Embryonic facial prominence (tissue), 1 donor: ENCODE measurements around the gene DNAH17.

Experiments
- DNase-seq: peaks from one replicate; pipeline ENCODE4 v3.0.0-alpha.2; 2016; ENCODE audit errors: extremely low spot score

DNAH17 gene, protein sequence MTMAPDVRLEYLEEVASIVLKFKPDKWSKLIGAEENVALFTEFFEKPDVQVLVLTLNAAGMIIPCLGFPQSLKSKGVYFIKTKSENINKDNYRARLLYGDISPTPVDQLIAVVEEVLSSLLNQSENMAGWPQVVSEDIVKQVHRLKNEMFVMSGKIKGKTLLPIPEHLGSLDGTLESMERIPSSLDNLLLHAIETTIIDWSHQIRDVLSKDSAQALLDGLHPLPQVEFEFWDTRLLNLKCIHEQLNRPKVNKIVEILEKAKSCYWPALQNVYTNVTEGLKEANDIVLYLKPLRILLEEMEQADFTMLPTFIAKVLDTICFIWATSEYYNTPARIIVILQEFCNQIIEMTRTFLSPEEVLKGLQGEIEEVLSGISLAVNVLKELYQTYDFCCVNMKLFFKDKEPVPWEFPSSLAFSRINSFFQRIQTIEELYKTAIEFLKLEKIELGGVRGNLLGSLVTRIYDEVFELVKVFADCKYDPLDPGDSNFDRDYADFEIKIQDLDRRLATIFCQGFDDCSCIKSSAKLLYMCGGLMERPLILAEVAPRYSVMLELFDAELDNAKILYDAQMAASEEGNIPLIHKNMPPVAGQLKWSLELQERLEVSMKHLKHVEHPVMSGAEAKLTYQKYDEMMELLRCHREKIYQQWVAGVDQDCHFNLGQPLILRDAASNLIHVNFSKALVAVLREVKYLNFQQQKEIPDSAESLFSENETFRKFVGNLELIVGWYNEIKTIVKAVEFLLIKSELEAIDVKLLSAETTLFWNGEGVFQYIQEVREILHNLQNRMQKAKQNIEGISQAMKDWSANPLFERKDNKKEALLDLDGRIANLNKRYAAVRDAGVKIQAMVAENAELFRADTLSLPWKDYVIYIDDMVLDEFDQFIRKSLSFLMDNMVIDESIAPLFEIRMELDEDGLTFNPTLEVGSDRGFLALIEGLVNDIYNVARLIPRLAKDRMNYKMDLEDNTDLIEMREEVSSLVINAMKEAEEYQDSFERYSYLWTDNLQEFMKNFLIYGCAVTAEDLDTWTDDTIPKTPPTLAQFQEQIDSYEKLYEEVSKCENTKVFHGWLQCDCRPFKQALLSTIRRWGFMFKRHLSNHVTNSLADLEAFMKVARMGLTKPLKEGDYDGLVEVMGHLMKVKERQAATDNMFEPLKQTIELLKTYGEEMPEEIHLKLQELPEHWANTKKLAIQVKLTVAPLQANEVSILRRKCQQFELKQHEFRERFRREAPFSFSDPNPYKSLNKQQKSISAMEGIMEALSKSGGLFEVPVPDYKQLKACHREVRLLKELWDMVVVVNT (N-terminal part only)

DNA sequence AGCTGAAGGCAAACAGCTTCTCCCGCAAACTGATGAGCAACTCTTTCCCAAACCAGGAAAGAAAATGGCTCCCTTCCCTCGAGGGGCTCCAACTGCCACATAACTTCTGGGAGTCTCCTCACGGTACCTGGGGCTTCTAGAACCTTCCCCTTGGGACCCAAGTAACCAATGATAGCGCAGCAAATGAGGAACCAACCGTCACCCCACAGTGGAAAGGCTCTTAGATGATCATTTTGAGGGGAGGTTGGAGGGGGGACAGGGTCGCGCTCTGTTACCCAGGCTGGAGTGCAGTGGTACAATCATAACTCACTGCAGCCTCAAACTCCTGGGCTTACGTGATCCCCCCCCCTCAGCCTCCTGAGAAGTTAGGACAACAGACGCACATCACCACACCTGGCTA, at the start of gene DNAH17:
Gene DNAH17 (minus strand): TSS at position 101 of the 400 bp plus-strand sequence. CDS start 2,339 bp downstream, outside the sequence.
- DNase-seq, result no peak

DNA sequence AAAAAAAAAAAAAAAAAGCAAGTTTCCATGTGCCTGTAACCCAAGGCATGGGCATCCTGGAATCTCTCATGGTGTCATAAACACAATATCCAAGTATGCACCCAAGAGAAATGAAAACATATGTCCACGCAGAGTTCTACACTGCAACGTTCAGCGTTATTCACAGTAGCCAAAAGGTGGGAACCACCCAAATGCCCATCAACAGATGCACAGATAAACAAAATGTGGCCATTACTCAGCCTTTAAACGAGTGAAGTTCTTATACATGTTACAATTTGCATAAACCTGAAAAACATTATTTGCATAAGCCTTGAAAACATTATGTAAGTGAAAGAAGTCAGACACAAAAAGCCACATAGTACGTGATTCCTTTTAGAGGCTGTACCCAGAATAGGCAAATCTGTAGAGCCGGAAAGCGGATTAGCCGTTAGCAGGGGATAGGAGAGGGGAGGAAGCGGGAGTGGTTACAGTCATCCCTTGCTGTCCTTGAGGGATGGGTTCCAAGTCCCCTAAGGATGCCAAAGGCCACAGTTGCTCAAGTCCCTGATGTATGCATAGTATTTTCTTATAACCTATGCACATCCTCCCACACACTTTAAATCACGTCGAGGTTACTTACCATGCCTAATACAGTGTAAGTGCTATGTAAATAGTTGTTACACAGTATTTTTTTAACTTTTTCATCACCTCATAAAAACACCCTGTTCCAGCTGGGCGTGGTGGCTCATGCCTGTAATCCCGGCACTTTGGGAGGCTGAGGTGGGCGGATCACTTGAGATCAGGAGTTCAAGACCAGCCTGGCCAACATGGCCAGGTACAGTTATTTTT, 47.3 kb upstream of the DNAH17 start:
- DNase-seq, result no peak

DNA sequence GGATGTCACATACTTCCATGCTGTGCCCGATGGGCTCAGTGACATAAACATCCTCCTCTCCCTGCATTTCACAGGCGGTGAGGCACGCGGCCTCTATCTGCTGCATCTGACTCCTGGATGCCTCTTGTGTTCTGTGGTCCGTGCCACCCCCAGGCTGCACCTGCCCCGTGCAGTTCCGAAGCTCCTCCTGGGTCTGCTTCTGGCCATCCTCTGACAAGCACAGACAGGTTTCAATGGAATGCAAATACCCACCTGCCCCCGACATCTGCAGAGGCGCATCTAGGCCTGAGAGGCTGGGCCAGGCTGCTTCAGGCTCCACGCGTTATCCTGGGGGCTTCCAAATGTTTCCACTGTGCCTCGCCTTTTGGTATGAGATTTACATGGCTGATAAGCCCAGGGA, 46.3 kb upstream of the DNAH17 start:
- no peak for DNase-seq

DNA sequence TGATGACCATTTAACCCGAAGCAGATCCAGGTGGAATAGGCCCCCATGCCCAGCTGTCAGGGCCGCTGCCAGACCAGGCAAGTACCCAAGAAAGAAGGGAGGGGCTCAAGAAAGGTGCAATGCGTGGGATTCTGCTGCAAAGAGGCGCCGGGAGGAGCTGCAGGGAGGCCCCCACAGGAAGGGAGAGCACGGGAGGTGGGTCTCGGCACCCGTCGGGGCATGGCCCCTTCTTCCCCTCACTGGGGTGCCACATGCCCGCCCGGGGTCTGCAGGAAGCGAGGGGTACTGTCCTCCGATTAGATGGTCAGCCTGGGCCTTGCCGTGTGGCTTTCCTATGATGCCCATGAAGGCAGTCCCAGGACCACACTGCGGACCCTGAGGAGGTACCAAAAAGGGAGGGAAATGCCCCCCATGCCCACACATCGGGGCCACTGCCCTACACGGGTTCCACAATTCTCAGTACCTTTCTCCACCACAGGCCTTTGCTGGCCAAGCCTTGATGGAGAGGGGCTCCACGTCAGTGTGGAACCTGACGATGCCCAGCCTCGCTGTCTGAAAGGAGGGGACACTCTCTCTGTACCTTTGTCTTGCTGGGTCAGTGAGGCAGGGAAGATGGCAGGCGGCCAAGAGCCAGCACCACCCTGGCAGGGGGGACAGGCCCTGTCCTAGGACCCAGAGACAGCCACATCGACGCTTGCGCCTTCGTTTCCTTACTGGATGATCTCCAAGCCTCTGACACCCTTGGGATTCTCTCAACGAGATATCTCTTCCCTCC, 45.5 kb upstream of the DNAH17 start:
- no peak for DNase-seq

DNA sequence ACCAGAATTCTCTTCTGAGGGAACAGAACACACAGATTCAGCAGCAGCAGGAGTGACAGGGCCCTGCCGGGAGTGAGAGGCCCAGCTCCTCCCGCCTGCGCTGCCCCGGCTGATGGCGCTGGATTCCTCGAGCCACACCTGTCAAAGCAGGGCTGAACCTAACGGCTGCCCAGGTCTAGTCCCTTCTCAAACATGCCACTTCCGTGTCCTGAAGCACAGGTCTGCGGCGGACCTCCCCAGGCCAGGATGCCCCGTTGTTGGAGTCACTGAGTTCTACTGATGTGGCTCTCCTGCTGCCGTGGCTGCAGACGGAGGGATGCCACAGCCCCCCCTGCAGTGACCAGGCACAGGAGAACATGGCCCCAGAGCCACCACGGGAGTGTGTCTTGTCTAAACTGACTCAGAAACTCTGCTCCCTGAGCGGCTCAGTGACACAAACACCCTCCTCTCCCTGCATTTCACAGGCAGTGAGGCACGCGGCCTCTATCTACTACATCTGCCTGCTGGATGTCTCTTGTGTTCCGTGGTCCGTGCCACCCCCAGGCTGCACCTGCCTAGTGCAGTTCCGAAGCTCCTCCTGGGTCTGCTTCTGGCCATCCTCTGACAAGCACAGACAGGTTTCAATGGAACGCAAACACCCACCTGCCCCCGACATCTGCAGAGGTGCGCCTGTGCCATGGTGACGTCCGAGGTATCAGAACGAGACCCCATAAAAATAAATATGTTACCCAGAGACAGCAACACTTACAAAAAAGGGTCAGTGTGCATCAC, 44.7 kb upstream of the DNAH17 start:
- DNase-seq, result no peak

DNA sequence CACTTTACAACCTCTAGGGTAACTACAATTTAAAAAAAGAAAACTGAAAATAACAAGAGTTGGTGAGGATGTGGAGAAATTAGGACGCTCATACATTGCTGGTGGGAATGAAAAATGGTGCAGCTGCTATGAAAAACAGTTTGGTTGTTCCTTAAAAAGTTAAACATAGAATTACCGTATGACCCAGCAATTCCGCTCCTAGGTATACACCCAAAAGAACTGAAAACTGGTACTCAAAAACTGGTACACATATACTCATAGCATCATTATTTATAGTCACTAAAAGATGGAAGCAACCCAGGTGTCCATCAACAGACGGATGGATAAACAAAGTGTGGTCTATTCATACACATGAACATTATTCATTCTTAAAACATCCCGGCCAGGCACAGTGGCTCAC, 42.9 kb upstream of the DNAH17 start:
- no peak for DNase-seq

DNA sequence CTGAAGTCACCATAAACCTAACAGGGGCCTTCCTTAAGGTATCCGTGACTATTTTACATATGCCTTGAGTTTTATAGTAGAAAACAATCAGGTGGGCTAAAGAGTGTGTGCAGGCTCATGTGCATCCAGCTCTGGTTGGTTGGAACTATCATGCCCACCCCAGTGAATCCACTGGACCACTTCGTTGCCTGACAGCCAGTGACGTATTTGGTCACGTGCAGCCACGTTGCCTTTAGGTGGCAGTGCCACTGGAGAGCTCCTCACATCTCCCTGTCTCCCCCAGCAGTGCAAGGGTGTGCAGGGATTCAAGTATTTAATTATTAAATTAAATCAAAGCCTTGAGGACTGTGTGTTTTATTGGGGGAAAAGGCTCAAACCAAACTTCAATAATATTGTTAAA, 42.1 kb upstream of the DNAH17 start:
- no peak for DNase-seq

DNA sequence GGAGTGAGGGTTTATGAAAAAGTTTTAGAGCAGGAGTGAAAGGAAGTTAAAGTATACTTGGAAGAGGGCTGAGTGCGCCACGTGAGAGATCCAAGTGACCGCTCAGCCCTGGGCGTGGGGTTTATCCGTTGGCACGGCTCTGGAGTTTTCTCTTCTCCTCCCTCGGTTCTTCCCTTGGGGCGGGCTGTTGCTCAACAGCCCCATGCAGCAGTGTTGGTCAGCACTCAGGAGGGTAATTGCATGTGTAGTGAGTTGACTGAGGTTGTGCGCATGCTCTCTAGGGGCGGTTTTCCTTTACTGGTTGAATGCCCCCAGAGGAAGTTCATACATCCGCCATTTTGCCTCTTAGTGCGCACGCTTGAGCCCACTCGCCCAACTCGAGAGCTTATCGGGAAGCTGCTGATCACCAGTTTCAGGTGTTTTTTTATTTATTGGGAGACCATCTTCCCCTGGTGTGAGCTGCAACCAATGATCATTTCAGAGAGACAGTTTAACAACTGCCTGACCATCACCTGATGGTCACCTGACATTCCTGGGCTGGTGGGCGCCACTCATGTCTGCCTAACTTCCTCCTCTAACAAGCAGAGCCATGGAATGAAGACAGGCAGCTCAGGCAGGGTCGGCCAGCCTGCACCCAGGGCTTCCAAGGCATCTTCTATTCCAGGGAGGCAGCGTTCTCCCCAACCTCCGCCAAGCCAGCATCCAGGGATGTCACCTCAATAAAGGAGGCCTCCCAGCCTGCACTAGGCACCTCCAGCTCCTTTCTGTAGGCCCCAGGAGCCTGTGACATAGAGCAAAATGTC, 41.3 kb upstream of the DNAH17 start:
- no peak for DNase-seq

DNA sequence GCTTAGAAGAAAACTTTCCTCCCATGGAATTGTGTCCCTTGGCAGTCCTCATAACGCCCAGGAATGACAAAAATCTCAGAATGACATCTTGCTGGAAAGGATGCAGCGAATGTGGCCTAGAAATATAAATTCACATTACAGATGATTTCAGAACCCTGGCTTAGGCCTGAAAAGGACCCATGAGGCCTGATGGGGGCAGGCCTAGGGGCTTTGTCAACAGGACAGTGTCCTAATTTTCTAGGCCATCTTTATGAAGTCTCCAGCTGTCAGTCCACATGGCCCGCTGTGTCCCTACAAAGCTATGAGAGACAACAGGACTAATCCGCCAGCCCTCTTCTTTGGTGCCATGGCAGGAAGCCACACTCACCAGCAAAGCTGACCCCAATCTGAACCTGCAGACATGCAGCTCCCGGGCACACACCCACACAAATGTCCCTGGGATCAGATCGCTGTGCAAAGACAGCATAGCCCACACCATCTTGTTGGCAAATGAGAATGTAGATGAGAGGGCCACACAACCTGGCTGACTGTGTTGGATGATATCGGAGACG, 40.4 kb upstream of the DNAH17 start:
- no peak for DNase-seq

DNA sequence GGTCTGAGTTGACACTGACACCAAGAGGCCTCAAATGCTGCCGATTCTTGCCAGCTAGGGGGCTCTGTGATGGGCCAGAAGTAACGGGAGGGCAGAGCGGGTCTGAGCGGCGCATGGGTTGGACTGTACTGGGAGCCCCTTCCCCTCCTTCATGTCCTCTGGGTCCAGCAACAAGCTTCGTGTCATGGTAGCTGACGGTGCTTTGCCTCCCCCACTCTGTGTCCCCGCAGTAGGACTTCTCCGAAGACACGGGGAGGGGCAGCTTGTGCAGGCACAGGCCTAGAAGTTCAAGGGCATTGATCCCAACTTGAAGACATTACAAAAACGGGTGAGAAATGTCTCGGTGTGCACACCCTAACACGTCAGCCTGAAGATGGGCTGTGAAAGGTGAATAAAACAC, 39.8 kb upstream of the DNAH17 start:
- no peak for DNase-seq

DNA sequence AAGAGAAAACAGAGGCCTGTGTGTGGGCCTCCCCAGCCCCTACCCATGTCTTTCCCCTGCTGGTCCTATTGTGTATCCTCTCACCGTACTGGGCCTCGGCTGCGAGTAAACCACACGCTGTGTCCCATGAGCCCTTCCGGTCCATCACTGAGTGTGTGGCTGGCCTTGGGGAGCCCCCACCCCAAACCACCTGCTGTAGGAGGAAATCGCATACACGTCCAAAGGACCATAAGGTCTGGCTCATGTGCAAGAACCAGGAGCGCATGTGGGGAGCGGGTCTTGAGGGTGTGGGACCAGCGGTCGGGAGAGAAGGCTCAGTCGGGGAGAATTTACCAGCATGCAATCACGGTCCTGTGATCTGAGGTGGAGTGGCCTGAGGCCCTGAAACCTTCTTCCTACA, 38.4 kb upstream of the DNAH17 start:
- no peak for DNase-seq

DNA sequence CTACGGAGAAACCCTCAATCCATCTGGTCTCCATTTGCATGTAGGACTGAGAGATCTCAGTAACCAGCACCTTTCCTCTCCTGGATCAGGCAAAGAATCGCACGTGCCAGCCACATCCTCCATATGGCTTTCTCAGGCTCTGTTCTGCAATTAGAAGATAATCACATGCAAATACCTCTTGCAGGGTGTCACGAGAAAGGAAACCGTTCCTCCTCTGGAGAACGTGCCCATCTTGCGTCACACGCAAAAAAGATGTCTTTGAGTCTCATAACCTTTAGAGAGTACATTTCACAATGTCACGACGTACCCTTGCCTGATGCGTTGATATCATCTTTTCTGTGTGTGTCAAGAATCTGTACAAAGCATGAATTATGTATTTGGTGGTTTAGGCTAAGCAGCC, 36.2 kb upstream of the DNAH17 start:
- DNase-seq, result no peak

DNA sequence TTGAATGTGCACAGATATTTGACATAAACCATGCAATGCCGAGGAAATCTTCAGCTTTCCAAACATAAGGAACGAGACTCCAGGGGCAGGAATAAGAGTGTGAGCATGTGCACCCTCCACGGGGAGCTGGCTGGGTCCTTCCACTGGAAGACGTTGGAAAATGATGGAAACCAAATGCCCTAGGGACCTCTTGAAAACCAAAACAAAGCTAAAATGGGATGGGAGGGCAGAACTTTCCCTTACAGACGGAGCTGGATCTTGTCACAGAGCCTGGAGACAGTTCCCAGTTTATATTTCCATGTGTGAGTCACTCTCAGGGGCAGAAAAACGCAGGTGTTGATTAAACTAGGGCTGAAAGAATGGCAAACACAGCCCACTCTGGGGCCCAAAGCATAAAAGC, 34.4 kb upstream of the DNAH17 start:
- no peak for DNase-seq

DNA sequence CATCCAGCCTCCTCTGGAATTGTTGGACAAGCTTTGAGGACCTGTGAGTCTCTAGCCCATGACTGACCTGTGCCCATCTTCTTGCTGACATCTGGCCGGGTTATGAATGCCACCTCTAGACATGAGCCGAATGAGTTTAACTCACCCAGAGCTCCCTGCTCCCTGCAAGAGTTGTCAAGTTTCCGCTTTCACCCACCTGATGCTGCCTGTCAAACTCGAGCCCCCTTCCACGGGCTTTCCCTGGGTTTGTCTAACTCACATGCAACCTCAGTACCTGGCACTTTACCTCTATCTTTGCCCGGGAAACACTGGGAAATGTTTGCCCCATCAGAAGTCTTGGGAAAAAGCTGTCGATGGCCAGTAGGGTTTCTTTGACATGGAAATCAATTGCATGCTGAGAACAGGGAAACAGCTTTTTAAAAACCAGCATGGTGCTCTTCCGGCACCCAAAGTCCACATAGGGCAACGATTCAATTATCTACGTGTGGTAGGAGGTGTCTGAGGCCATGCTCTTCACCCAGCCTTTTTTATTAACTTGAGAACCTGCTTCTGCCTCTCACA, 33.8 kb upstream of the DNAH17 start:
- DNase-seq, result no peak

DNA sequence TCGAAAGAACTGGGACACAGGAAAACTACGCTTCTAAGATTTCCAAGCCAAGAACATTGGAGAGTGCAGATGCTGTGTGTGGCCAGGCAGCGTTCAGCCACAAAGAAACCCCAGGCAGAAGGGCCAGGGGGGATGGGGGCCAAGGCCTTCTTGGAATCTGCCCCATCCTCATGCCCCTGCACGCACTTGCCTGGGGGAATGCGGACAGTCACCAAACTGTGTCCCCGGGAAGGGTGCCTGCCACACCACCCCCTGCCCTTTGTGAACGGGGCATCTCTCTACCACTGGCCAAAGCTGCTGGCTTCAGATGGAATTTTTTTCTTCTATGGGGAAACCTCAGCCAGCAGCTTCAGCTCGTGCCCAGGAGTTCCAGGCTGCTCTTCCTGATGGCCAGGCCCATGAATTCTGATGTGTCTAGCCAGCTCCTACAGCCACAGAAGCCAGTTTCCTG, 32.0 kb upstream of the DNAH17 start:
- no peak for DNase-seq

DNA sequence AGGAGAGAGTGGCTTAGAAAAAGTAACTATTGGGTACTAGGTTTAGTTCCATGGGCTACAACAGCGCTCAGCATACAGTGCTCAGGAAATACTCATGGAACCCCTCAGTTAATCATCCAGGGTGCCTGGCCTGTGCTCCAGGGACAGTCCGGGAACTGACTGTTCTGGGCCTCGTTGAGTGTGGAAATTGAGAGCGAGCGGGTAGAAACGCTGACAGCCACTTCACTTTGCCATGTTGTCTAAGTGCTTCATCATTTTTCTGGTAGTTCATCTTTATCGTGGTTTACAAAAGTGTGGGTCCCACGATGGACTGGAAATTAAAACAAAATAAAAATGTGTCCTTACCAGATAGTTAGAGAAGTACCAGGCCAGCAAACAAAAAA, 31.6 kb upstream of the DNAH17 start:
- no peak for DNase-seq

DNA sequence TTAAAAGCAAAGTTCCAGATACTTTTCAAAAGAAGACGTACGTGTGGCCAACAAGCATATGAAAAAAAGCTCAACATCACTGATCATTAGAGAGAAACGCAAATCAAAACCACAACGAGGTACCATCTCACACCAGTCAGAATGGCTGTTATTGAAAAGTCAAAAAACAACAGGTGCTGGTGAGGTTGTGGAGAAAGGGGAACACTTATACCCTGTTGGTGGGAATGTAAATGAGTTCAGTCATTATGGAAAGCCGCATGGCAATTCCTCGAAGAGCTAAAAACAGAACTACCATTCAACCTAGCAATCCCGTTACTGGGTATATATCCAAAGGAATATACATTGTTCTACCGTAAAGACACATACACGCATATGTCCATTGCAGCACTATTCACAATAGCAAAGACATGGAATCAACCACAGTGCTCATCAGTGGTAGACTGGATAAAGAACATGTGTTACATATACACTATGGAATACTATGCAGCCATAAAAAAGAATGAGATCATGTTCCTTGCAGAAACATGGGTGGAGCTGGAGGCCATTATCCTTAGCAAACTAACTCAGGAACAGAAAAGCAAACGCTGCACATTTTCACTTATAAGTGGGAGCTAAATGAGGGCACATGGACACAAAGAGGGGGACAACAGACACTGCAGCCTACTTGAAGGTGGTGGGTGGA, 31.1 kb upstream of the DNAH17 start:
- no peak for DNase-seq

DNA sequence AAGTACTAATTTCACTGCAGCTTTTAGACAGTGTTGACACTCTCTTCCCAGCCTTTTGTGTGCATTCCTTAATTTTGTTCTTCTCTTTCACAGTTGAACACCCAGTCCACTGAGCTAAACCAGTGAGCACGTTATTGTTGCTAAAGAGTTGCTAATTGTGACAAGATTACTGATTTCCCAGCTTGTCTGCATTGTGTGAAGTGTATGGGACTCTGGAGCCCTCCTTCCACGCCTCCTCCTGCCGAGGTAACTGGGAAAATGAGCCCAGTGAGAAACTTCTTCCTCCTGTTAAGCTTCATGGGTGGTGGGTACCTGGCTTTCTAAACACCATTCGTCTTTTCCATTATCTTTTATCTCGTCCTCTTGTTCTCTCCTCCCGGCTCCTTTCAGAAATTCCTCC, 29.8 kb upstream of the DNAH17 start:
- DNase-seq, result no peak
